Endothelial cell of hepatic sinusoid (primary cell): ENCODE measurements around the gene NTRK1.

Source experiments
- in situ Hi-C: cut with HindIII; loops from 2 replicates; pipeline ENCODE4 v1.10.0; 2017; ENCODE audit warnings: low sequenced_read_pairs

Gene NTRK1

DNA sequence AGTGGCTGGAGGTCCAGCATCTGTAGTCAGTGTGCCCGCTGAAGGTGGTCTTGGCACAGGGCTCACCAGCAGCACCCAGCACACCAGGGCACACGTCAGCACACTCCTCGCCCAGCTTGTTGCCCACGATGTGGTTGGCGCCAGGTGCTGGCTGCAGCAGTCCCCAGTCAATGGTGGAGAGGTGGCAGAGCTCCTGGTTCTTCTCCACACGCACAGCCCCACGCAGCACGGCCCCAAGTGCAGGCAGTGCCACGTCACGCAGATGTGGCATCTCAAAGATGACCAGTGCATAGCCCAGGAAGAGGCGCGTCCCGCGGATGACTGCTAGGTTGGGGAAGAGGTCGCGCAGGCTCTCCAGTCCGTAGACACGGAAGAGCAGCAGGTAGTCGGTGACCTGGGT, 6.9 kb upstream of the NTRK1 start:
- in situ Hi-C loops, result loop anchor here (10.0 kb wide), 1 partner anchor 139 kb away; no protein-coding TSS in a partner anchor

DNA sequence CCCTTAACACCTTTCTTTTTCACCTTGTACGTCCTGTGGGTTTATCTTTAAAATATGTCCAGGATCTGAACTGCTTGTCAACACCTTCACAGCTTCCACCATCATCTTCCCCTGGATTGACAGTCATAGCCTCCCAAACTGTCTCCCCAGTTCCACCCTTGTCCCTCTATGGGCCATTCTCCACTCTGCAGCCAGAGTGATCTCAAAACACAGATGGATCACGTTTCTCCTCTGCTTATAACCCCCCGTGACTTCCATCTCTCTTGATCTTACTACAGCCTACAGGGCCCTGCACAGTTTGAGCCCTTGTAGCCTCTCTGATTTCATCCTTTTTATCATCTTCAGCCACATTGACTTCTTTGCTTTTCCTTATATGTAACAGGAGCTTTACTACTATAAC, 6.0 kb upstream of the NTRK1 start:
- in situ Hi-C loops, result loop anchor here (5.0 to 10.0 kb wide), 2 partner anchors 93 to 140 kb away; no protein-coding TSS in a partner anchor

DNA sequence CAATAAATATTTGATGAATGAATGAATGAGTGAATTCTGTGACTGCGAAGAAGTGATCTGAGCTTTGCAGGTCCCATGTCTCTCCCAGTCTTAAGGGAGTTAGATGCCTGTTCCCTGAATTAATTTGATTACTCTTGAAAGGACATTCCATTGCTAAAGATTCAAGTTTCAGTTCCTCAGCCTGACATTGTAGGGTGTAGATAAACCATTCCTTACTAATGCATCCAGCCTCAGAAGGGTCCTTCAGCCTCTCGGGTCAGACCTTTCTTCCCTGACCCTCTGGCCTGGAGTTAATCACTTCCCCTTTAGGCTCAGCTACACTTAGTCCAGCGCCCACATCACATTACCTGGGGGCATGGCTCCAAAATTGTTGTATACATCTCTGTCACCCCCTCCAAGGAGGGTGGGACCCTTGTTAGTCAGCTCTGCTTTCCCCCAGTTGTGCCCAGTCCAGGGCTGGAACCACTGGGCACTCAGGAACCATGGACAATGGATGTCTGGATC, 4.3 kb upstream of the NTRK1 start:
- in situ Hi-C loops, result loop anchor here (5.0 to 10.0 kb wide), 2 partner anchors 91 to 142 kb away; no protein-coding TSS in a partner anchor

DNA sequence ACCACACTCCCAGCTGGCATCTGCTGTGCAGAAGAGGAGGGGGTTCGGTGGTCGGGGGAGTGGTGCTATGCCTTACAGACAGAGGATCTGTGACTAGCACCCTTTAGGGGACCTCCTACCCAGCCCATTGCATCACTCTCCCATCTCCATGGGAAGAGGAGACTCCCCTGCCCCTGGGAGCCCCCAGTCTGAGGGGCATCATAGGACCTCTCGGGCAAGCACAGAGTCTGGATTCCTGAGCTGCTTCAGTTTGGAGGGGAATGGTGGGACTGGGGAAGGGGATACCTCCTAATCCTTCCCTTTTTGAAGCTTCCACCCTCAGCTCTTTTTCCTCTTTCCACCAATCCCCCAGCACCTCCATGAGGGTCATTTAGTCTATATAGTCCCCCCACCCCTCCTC, 3.1 kb upstream of the NTRK1 start:
- in situ Hi-C loops, result loop anchor here (5.0 to 10.0 kb wide), 2 partner anchors 90 to 143 kb away; no protein-coding TSS in a partner anchor

DNA sequence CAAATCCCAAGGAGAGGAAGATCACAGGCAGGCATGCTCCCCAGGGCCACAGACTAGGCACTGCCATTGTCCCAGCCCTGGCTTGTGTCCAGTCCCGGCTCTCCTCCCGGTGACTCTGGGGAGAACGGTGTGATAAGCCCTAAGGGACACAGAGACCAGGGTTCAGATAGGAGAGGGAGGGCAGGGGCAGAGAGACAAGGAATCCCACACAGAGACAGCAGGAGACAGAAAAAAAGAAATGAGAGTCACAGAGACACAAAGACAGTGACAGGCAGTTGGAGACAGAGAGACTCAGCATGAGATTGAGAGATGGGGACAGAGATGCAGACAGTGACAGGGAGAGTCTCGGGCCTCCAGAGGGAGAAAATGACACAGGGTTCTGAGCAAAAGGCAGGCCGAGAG, 2.1 kb upstream of the NTRK1 start:
- in situ Hi-C loops, result loop anchor here (5.0 to 10.0 kb wide), 2 partner anchors 89 to 144 kb away; no protein-coding TSS in a partner anchor

DNA sequence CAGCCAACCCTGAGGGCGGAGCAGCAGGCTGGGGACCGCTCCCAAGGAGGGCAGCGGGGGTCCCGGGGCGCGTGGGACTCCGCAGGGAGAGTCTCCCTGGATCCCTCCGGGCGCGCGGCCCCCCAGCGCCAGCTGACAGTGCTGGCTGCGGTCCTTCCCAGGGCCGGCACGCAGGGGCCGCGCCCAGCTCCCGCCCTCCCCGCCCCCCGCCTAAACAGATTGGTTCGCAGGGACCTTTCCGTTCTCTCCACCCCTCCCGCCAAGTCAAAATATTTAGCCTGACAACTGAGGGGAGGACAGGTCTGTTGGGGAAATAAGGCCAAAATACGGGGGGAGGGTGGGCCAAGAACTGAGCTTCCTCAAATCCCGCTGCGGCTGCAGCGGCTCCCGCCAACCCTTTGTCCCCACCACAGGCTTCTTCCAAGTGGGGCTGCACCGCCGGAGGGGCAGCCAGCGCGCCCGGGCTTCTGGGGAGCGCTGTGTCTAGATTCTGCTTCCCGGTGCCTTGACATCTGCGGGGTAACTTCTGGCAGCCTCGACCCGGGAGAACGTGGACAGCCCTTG, 1.6 kb upstream of the NTRK1 start, which contains the start of gene INSRR:
TSS of gene INSRR (minus strand) at position 159 of the 564 bp plus-strand sequence. CDS start 496 bp downstream, outside the sequence.
- in situ Hi-C loops, result loop anchor here (5.0 to 10.0 kb wide), 2 partner anchors 88 to 144 kb away; no protein-coding TSS in a partner anchor

DNA sequence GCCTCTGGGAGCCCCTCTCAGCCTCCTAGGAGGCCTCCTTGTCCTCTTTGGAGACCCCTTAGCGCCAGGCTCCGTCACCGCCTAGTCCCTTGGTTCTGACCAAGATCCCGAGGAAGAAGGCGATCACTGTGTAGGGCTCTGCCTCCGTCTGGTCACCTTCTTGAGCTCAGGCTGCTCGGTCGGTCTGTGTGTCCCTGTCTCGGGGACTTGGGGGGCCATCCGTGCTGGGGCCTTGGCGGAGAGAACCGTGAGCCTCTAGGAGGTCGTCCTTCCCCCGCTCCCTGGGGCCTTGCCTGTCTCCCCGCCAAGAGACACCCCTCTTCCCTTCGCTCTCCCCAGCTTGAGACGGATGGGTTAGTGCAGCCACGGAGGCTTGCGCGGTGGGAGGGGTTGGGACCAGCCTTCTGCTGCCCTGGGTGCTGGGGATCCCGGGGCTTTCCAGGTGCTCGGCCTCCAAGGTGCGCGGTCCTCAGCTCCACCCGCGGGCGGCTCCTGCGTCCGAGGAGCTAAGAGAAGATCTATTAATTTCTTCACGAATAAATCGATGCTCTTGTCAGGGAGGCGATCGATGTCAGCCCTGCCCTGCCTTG, 1.0 kb upstream of the NTRK1 start:
- in situ Hi-C loops, result loop anchor here (5.0 to 10.0 kb wide), 2 partner anchors 88 to 145 kb away; no protein-coding TSS in a partner anchor

DNA sequence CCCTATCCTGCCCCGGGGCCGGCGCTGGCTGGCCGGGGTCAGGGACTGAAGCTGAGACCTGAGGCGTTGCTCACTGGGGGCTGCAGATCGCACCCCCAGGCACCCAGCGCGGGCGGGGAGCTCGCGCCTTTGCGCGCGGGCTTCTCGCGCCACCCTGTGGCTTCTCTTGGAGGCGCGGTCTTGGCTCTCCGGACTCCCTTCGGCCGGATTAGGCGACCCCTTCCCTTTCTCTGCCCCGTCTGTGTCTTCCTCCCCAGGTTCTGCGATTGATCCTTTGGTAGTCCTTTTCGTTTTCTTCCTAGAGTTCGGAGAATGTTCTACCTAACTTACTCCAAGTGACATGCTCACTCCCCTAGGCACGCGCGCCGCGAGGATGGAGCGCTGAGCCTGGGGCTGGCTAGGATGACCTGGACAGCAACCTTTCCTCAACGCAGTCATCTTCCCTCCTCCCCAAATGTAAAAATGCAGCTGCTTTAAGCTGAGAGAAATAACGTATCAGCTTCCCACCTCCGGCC, 495 bp upstream of the NTRK1 start:
- in situ Hi-C loops, result no loop called here

DNA sequence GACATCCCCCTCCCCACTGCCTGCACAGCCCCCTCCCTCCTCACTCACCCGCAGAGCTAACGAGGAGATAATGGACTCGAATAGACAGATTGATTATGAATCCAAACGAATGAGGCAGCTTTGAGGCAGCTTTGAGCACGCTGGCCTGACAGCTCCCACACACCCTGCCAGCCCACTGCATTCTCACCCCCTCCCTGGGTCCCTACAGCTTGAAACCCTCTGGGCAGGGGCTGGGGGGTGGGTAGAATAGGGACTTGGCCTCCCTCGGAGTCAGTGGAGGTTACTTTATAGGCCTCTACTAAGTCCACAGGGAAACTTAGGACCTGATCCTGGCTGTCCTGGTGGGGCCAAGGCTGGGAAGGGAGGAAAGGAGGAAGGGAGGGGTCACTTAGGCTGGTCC, 1.9 kb downstream of the NTRK1 start:
- in situ Hi-C loops, result no loop called here

DNA sequence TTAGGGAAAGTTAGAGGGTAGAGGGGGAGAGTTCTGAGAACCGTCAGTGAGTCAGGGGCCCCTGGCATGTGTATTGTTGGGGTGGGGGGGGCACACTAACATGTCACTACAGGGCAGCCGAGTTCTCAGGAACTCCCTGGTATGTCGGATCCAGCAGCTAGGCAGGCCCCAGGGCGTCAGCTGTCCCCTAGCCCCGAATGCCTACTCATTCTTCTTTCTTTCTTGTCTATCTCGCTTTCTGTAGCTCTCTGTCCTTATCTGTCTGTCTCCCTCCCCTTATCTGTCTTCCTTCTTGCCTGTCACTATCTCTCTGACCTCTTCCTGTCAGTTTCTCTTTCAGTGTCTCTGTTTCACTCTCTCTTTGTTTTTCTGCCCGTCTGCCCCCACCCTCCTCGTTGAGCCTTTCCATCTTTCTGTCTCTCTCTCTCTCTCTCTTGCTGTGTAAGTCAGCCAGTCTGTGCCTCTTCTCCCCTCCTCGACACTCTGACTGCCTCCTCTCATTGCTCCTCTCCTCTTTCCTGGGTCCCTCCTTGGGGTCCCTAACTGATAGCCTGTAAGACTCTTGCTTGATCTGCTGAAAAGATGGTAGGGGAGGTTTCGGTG, 2.4 kb downstream of the NTRK1 start:
- in situ Hi-C loops, result no loop called here

DNA sequence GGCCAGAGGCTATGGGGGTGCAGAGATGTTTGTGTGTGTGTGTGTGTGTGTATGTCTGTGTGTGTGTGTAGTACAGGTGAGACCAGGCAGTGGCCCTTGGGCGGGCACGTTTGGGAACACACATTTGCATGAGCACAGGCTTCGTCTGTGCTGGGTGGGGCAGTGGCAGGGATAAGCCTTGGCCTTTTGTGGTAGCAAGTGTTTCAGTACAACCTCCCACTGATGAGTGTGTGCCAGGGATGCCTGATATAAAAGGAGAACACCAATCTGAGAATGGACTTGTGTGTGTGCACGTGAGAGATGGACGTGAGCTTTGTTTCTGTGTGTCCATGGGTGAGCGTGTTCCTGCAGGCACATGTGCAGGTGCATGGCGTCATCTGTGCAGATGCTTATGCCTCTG, 3.0 kb downstream of the NTRK1 start:
- in situ Hi-C loops, result no loop called here

DNA sequence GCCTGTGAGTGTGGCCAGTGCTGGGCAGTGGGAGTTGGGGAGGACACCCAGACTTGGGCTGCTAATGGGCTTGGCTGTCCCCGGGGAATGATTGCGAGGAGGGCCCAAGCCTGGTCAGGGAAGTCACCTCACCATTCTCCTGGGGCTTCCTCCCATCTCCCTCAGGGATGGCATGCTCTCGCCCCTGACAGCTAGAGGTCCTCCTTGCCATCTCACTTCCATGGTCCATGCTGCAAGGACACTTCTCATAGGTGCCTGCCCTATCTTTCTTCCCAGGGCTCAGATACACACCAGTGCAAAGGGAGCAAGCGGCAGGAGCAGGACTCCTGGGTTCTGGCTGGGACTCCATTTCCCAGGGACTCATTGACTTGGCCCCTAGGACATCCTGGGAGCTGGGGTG, 4.1 kb downstream of the NTRK1 start:
- in situ Hi-C loops, result no loop called here

DNA sequence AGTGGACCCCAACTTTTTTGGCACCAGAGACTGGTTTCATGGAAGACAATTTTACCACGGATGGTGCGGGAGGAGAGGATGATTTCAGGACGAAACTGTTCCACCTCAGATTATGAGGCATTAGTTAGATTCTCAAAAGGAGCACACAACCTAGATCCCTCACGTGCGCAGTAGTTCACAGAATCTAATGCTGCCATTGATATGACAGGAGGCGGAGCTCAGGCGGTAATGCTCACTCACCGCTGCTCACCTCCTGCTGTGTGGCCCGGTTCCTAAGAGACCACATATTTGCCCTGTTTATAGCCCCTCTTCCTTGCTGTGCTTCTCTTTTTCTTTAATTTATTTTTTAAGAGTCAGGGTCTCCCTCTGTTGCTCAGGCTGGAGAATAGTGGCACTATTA, 4.6 kb downstream of the NTRK1 start:
- in situ Hi-C loops, result no loop called here

DNA sequence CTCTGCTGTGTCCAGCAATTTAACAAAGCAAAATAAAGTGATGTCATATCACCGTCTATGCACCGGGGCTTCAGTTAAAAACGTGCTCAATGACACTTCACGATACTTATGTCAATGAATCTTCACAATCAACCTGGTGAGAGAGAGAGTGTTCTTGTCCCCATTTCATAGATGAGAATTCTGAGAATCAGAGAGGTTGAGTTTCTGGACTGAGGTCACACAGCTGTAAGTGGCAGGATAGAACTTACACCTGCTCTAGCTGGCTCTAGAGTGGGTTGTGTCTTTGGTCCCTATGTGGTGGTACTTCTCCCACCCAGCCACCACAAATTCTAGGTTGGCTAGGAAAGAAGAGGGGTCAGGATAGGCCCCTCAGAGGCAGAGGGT, 5.2 kb downstream of the NTRK1 start:
- in situ Hi-C loops, result no loop called here

DNA sequence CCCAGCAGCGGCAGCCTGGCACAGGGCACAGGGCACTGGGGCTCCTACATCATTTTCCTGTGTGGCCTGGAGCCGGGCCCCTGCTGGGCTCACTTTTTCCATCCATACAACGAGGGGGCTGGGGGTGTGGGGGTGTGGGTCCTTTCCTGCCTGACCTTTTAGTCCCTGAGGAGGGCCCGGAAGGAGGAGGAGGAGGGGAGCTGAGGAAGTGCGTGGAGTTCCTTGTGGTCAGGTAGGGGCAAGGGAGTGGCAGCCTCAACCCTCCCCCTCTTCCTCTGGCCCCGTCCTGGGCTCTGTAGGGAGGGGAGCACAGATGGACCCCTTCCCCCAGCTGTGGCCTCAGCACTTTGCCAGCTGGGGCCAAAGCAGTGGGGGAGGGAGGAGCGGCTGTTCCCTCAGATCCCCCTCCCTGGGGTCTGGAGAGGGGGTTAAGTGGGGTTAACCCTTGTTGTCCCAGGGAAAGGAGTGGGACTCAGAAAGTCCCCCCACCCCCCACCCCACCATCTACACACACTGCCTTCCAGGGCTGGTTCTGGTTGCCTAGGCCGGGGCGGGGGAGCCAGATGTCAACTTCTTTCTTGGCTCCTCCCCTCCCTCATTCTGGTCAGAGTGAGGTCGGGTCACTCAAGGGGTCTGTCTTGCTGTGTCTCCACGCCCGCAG, 5.7 kb downstream of the NTRK1 start:
- in situ Hi-C loops, result no loop called here

DNA sequence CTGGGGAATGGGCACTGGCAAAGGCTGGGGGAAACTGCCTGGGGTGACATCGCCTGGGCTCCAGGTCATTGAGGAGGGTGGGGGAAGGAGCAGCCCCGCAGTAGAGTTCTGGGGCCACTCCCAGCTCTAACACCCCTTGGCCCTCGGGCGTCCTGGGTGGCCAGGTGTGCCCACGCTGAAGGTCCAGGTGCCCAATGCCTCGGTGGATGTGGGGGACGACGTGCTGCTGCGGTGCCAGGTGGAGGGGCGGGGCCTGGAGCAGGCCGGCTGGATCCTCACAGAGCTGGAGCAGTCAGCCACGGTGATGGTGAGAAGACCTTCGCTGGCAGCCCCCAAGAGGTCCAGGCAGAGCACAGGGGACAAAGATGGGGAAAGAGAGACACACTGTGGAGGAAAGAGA, 7.7 kb downstream of the NTRK1 start:
- in situ Hi-C loops, result no loop called here

DNA sequence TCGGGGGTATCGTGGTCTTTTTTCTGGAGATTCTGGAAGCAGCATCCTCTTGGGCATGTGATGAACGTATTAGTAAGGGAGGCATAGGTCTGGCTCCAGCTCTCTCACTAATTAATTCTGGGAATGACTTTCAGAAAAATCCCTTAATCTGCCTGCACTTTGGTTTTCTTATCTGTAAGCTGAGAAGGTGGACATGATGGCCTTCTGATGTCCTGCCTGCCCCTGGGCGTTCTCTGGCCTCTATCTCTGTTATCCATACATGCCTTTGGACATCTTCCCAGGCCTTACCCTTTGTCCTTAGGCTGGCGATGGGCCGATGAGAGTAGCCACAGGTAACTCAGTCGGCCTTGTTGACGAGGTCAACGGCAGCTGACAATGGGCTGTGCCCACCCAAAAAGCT, 8.8 kb downstream of the NTRK1 start:
- in situ Hi-C loops, result no loop called here

DNA sequence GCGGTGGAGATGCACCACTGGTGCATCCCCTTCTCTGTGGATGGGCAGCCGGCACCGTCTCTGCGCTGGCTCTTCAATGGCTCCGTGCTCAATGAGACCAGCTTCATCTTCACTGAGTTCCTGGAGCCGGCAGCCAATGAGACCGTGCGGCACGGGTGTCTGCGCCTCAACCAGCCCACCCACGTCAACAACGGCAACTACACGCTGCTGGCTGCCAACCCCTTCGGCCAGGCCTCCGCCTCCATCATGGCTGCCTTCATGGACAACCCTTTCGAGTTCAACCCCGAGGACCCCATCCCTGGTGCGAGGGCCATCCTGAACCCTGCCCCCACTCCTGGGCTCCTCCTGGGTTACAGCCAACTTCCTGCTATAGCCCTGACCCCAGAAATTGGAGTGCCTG, 13.0 kb downstream of the NTRK1 start:
- in situ Hi-C loops, result no loop called here

DNA sequence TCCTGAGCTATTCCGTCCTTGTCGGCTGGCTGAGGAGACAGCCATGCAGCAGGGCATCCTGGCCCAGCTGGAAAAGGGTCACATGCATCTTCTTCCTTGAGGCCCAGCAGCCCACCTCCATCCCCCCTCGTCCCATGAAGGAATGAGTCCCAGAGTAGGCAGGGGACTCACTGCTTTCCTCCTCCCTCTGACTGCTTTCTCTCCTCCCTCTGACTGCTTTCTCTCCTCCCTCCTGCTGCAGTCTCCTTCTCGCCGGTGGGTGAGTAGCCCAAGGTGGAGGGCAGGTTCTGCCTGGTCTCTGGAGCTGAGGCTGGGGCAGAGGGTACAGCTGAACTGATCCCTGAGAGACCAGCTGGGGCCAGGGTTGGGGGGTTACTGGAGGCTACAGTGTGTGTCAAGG, 13.5 kb downstream of the NTRK1 start:
- in situ Hi-C loops, result no loop called here

DNA sequence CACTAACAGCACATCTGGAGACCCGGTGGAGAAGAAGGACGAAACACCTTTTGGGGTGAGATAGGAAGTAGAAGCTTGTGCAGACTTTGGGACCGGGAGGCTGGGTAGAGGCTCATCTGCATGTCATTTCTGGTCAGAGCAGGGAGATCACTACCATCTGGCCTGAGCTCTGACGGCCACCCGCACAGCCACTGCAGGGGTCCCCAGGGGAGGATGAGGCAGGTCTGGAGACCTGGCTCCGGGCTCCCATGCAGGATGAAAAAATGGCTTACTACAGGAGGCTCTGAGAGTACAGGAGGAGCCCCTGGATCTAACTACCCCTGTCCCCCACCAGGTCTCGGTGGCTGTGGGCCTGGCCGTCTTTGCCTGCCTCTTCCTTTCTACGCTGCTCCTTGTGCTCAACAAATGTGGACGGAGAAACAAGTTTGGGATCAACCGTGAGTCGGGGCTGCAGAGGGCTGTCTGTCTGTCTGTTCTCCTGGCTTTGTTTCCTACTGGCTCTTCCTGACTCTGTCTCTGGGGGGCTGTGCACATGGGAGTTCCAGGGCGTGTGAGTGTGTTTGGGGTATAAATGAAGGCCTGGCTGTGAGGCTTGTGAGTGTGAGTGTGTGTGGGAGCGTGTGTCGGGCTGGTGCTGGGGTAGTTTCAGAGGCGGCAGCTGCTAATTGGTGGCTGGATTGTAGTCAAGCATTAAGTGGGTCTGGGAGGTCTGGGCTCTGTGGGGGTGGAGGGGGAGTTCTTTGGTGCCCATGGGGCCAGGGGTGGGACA, 14.1 kb downstream of the NTRK1 start:
- in situ Hi-C loops, result no loop called here

DNA sequence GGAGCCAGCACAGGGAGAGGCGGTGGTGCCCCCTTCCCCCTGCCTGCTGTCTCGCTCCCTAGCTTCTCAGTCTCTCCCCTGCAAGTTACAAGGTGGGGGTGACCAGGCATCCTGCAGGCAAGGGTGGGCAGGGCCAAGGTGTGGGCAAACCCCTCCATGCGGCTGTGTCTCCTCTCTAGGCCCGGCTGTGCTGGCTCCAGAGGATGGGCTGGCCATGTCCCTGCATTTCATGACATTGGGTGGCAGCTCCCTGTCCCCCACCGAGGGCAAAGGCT, 14.6 kb downstream of the NTRK1 start:
- in situ Hi-C loops, result no loop called here
